ENCODE data around the gene IPP.

- no peak for TF ChIP-seq CTCF (conservative IDR thresholded peaks at IDR 0.05; ENCODE audit: low read depth, low read length)
- peak; percentile 74; the same call in 1 of the 2 replicates for TF ChIP-seq POLR2A (IDR thresholded peaks at IDR 0.05; ENCODE audit: low read depth, low read length)
- no peak; the same call in 1 of the 2 replicates for TF ChIP-seq MXI1 (IDR thresholded peaks at IDR 0.05; ENCODE audit: borderline replicate concordance, low read depth, low read length)
- no peak for TF ChIP-seq RFX5 (IDR thresholded peaks at IDR 0.05; ENCODE audit: low read depth, low read length)
- TF ChIP-seq, protein P1, sequence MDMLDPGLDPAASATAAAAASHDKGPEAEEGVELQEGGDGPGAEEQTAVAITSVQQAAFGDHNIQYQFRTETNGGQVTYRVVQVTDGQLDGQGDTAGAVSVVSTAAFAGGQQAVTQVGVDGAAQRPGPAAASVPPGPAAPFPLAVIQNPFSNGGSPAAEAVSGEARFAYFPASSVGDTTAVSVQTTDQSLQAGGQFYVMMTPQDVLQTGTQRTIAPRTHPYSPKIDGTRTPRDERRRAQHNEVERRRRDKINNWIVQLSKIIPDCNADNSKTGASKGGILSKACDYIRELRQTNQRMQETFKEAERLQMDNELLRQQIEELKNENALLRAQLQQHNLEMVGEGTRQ (IDR thresholded peaks at IDR 0.05; ENCODE audit: low read depth, low read length) = 0 out of 2 replicates have a peak, but pooled peaks have one; percentile 3
- no peak for TF ChIP-seq RCOR1 (IDR thresholded peaks at IDR 0.05; ENCODE audit: insufficient replicate concordance, low read length)
- peak; percentile 94; the same call in 1 of the 2 replicates for TF ChIP-seq MAZ (IDR thresholded peaks at IDR 0.05; ENCODE audit: borderline replicate concordance, low read depth, low read length)
Observed at GRCh38 chr1:45686288-45687013, 64.0 kb downstream of the IPP start, which contains the start of gene GPBP1L1.
